ENCODE measurements around the gene CEBPB.
A peak's percentile ranks its signal among the peaks of the same experiment; 100 is the strongest.

CEBPB gene

DNA sequence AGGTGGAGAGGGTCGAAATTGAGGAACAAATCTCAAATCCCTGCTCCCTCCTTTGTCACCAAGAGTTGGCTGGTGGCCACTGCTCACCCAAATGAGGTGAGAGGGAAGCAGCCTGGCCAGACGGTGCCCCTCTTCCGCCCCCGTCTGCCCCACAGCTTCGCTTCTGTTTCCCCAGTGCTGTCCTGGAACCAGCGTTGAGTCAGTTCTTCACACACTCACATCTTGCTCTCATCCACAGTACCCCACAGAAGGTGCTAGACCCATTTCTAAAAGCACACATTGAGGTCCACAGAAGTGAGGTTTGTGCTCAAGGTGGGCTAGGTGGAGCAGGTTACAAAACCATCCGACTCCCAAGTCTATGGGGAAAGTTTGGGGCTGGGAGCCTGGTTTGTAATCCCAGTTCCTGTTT lies 3.8 kb downstream of the CEBPB start:
- TF ChIP-seq, protein P1, sequence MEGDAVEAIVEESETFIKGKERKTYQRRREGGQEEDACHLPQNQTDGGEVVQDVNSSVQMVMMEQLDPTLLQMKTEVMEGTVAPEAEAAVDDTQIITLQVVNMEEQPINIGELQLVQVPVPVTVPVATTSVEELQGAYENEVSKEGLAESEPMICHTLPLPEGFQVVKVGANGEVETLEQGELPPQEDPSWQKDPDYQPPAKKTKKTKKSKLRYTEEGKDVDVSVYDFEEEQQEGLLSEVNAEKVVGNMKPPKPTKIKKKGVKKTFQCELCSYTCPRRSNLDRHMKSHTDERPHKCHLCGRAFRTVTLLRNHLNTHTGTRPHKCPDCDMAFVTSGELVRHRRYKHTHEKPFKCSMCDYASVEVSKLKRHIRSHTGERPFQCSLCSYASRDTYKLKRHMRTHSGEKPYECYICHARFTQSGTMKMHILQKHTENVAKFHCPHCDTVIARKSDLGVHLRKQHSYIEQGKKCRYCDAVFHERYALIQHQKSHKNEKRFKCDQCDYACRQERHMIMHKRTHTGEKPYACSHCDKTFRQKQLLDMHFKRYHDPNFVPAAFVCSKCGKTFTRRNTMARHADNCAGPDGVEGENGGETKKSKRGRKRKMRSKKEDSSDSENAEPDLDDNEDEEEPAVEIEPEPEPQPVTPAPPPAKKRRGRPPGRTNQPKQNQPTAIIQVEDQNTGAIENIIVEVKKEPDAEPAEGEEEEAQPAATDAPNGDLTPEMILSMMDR (IDR thresholded peaks at IDR 0.05), result no peak
- H3K9me3 Mint-ChIP-seq, result peaks cover 6% of the 10 kb centered on the region
- H3K27ac Mint-ChIP-seq, result no peak overlapping the region
- peaks cover 47% of the 10 kb centered on the region for H3K4me1 Mint-ChIP-seq
- peaks cover 10% of the 10 kb centered on the region for H3K27me3 Mint-ChIP-seq (ENCODE audit: low read depth, poor library complexity)
- H3K36me3 Mint-ChIP-seq (ENCODE audit: low read depth), result no peaks in the 10 kb centered on the region
- no peak overlapping the region for H3K4me3 Mint-ChIP-seq
- no peak for DNase-seq

- Mint-ChIP-seq H3K36me3 (ENCODE audit: low read depth) (no peaks in the 10 kb centered on the region), H3K27me3 (ENCODE audit: low read depth, poor library complexity) (peaks cover 12% of the 10 kb centered on the region), H3K4me1 (peaks cover 49% of the 10 kb centered on the region), H3K9me3 (peaks cover 12% of the 10 kb centered on the region), H3K27ac (no peak overlapping the region), H3K4me3 (no peak overlapping the region)
- TF ChIP-seq, protein P1 (IDR thresholded peaks at IDR 0.05), result no peak
- no peak for DNase-seq
Observed at GRCh38 chr20:50194831-50195523, 4.3 kb downstream of the CEBPB start.

- H3K27ac Mint-ChIP-seq, result peak overlapping the region; percentile 62
Observed at GRCh38 chr20:50195524-50196120, 5.0 kb downstream of the CEBPB start.

GRCh38 chr20:50196248-50196647 lies 5.6 kb downstream of the CEBPB start:
- H3K36me3 Mint-ChIP-seq (ENCODE audit: low read depth), result no peaks in the 10 kb centered on the region
- peaks cover 16% of the 10 kb centered on the region for H3K9me3 Mint-ChIP-seq
- no peak overlapping the region for H3K27ac Mint-ChIP-seq
- peaks cover 62% of the 10 kb centered on the region for H3K4me1 Mint-ChIP-seq
- H3K27me3 Mint-ChIP-seq (ENCODE audit: low read depth, poor library complexity), result peaks cover 12% of the 10 kb centered on the region
- DNase-seq, result no peak
- no peak overlapping the region for H3K4me3 Mint-ChIP-seq
- TF ChIP-seq, protein P1 (IDR thresholded peaks at IDR 0.05), result no peak

More at GRCh38 chr20:50195524-50196120, 5.0 kb downstream of the CEBPB start:
- no peaks in the 10 kb centered on the region for H3K36me3 Mint-ChIP-seq (ENCODE audit: low read depth)
- H3K27me3 Mint-ChIP-seq (ENCODE audit: low read depth, poor library complexity), result peaks cover 12% of the 10 kb centered on the region
- TF ChIP-seq, protein P1 (IDR thresholded peaks at IDR 0.05), result no peak
- H3K4me1 Mint-ChIP-seq, result peaks cover 55% of the 10 kb centered on the region
- H3K9me3 Mint-ChIP-seq, result peaks cover 16% of the 10 kb centered on the region
- no peak overlapping the region for H3K4me3 Mint-ChIP-seq
- DNase-seq, result no peak

DNA sequence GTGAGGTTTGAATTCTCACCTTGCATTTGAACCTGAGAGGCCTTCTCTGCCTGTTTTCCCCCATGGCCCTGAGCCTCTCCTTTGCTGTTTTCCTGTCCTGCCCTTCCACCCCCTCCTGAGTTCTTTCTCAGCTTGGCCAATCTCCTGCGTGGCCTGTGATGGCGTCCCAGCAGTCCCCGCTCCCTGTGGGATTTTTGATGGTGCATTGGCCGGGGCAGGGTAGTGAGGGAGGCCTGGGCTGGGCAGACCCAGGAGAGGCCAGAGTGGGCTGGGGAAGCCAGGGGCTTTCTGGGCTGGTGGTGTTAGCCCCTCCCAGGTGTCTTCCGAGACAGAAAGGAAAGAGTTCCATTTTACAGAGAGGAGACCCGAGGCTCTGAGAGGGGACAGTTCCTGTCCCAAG lies 6.3 kb downstream of the CEBPB start:
- H3K4me3 Mint-ChIP-seq, result no peak overlapping the region
- no peak overlapping the region for H3K27ac Mint-ChIP-seq
- DNase-seq, result no peak
- peaks cover 62% of the 10 kb centered on the region for H3K4me1 Mint-ChIP-seq
- peaks cover 16% of the 10 kb centered on the region for H3K9me3 Mint-ChIP-seq
- H3K27me3 Mint-ChIP-seq (ENCODE audit: low read depth, poor library complexity), result peaks cover 12% of the 10 kb centered on the region
- TF ChIP-seq, protein P1 (IDR thresholded peaks at IDR 0.05), result no peak
- no peaks in the 10 kb centered on the region for H3K36me3 Mint-ChIP-seq (ENCODE audit: low read depth)
